NCI-H128 (cell line): Measurements from ENCODE around the gene MAMDC4.
"Not testable (repeated sequence)": the region's sequence is repeated elsewhere in the genome, so short reads cannot be mapped to it uniquely, and the experiment has no call there.

Experiments used
- DNase-seq: peaks from one replicate; lab custom pipeline; 2025; ENCODE audit not compliant: unreplicated experiment; lab: John Stamatoyannopoulos, UW

MAMDC4 gene

DNA sequence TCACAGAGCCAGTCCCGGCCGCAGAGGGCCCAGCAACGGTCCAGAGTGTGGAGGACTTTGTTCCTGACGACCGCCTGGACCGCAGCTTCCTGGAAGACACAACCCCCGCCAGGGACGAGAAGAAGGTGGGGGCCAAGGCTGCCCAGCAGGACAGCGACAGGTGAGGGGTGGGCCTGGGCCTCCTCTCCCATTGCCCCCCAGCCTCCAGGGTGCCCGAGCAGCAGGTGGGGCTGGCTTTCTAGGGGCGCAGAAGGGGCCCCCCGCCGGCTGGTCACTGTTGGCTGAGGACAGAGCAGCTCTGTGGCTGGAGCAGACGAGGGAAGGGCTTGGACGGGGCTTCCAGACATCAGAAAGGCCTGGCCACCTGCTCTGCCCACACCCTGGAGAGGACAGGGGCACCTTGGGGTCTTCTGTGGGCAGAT lies 14.3 kb upstream of the MAMDC4 start:
- DNase-seq = not testable (repeated sequence)

- no peak for DNase-seq
Observed at GRCh38 chr9:136838314-136839228, 13.6 kb upstream of the MAMDC4 start.

- DNase-seq = no peak
Observed at GRCh38 chr9:136839229-136840139, 12.7 kb upstream of the MAMDC4 start.

DNA sequence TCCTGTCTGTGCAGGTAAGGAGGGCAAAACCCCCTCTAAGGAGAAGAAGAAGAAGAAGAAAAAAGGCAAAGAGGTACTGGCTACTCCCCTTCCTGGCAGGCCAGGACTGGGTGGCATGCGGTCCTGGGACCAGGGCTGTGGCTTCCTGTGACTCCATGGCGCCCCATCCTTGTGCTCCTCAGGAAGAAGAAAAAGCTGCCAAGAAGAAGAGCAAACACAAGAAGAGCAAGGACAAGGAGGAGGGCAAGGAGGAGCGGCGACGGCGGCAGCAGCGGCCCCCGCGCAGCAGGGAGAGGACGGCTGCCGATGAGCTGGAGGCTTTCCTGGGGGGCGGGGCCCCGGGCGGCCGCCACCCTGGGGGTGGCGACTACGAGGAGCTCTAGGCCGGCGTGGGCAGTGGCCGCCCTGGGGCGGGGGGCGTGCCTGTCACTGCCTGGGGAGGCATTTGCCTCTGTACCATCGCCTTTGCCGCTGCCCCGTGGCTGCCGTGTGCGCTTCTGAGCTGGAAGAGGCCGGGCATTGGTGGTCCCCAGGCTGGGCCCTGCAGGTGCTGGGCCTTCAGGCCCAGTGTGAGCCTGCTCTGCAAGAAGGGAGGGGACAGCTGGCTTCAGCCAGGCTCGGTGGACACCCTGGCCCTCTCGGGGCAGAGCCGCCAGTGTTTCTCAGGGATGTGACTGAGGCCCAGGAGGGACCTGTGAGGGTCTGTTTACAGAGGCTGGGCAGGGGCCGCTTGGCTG lies 11.8 kb upstream of the MAMDC4 start:
- no peak for DNase-seq

GRCh38 chr9:136840877-136841645 lies 11.1 kb upstream of the MAMDC4 start:
- DNase-seq = peak; percentile 72

DNA sequence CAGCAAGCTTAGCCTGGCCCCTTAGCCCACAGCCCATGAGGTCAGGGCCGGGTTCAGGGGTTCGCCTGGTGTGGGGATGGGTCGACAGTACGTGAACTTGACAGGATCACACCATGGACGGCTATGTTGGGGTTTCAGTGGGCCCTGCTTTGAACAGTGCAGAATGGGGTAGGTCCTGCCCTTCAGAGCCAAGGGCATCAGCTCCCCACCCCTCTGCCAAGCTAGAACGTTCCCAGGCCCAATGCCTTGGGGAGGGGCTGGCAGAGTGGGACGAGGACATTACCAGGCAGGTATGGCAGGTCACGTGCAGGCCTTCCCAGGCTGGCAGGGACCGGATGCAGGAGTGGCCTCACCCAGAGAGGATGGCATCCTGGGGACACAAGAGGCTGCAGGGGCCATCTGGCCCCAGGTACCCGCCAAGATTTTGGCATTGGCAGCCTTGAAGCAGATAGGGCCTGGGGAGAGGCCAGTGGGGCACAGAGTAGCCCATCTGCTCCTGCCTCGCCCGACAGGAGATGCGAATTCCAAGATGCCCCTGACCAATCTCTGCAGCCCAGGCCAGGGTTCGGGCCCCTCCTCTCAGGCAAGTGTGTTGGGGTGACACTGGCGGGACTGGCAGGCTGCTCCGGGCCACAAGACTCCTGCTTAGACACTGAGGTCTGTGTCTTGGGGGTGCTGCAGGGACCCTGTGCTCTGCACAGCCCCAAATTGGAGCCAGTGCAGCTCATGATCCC lies 10.3 kb upstream of the MAMDC4 start:
- DNase-seq = not testable (repeated sequence)

DNA sequence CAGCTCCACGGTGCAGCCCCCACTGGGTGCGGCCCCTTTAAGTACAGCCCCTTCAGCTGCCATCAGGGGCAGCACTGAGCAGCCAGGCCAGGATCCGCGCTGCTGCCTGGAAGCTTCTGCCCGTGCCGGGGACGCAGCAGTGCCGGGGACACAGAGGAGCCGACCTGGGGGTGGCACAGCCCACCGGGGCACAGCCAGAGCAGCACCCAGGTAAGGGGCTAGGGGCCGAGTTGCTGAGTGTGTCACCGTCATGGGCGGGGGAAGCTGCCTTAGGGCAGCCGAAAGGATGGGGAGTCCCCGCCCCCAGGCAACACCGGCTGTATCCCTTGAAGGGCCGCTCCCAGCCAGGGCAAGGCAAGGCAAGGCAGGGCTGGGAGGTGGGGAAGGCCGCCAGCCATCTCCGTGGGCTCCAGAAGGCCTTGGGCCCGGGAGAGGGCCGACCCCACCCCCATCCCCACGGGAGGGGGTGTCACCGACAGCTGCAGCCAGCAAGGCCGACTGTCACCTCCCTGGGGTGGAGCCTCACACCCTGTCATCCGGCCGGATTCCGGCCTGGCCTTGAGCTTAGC lies 9.7 kb upstream of the MAMDC4 start, which contains the start of gene AJM1:
Gene AJM1 (plus strand): TSS at position 99 of the 569 bp plus-strand sequence. CDS start 1,937 bp downstream, outside the sequence.
- DNase-seq = peak; percentile 62

DNA sequence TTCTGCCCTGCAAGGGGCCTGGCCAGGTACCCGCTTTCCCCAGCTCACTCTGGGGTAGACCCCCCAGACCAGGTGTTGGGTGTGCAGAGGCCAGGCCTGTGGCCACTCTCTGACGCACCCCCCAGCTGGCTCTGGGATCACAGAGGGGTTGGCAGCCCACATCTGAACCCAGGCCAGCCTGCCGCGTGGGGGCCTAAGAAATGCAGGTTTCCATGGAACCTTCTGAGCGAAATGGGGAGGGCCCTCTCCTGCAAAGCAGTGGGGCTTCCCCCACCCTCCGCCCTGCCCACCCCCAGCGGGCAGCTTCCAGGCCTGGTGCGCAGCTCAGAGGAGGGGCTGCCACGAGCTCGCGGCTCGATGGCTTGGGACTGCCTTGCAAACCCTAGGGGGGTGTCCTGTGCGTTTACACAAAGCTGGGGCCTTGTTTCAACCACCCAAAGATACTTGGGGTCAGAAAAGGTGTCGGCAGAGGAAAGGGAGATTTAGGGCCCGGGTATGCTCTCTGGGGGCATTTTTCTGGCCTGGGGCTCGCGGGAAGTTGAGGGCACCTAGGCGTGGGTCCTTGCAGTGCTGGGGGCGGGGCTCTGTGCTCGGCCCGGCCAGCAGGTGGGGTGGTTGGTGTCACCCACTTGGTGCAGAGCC lies 8.9 kb upstream of the MAMDC4 start:
- not testable (repeated sequence) for DNase-seq

GRCh38 chr9:136843801-136844740 lies 8.1 kb upstream of the MAMDC4 start:
- DNase-seq = not testable (repeated sequence)

GRCh38 chr9:136844761-136845464 lies 7.2 kb upstream of the MAMDC4 start:
- DNase-seq = no peak

DNA sequence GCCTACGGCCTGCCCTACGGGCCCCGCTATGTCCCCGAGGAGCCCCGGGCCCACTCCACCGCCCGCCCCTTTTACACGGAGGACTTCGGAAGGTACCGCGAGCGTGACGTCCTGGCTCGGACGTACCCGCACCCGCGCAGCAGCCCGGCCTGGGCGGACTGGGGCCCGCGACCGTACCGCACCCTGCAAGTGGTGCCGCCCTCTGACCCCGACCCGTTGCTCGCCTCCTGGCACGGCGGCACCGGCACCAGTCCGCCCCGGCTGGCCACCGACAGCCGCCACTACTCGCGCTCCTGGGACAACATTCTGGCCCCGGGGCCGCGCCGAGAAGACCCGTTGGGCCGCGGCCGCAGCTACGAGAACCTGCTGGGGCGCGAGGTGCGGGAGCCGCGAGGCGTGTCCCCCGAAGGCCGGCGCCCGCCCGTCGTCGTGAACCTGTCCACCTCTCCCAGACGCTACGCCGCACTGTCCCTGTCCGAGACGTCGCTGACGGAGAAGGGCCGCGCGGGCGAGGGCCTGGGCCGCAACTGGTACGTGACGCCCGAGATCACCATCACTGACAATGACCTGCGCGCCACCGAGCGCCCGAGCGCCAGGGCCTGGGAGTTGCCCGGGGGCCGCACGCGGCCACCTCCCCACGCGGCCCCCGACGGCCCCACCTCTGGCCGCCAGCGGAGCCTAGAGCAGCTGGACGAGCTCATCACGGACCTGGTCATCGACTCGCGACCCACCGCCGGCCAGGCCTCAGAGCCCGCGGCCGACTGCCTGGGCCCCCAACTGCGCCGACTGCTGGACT lies 6.5 kb upstream of the MAMDC4 start:
- DNase-seq = no peak

DNA sequence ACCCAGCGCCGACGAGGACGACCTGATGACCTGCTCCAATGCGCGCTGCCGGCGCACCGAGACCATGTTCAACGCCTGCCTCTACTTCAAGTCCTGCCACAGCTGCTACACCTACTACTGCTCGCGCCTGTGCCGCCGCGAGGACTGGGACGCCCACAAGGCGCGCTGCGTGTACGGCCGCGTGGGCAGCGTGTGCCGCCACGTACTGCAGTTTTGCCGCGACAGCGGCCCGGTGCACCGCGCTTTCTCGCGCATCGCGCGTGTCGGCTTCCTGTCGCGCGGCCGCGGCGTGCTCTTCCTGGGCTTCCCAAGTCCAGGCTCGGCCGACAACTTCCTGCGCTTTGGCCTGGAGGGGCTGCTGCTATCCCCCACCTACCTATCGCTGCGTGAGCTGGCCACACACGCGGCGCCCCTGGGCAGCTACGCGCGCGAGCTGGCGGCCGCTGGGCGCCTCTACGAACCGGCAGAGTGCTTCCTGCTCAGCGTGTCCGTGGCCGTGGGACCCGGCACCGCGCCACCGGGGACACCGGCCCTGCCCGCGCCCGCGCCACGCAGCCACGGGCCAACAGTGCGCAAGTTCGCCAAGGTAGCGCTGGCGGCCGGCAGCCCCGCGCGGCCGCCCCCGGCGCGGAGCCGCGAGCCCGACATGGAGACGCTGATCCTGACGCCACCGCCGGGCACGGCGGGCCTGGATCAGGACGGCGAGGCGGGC lies 5.6 kb upstream of the MAMDC4 start:
- DNase-seq = no peak

- no peak for DNase-seq
Observed at GRCh38 chr9:136847088-136847825, 4.9 kb upstream of the MAMDC4 start.

DNA sequence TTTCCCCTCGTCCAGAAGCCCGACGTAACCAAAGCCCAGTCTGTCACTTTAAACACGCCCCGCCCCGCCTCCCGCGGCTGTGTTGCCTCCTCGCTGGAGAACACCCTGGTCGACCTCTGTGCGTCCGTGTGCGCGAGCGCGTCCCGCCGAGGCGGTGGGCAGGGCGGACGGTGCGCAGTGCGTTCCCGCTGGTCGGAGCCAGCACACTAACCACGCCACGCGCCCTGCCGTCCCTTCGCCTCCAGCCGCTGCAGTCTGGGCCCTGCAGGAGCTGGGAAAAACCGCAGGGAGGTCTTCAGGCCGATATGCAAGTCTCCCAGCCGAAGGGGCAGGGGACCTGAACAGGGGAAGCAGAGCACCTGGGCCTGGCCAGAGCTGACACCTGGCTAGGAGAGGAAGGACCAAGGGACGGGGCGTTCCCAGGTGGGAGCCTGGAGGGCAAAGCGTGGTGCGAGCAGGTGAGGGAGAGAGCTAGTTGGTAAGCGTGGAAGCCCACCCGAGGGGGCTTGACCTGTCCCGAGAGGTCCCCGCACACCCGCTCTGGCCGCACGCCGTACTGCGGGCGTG lies 4.2 kb upstream of the MAMDC4 start:
- peak; percentile 73 for DNase-seq
